ENCODE data around the gene SHH.
"Not testable (repeated sequence)": the region's sequence is repeated elsewhere in the genome, so short reads cannot be mapped to it uniquely, and the experiment has no call there.

SHH gene

GRCh38 chr7:155842496-155843265 is 30.4 kb upstream of the SHH start:
- no peak for DNase-seq

GRCh38 chr7:155840909-155841308 is 28.6 kb upstream of the SHH start:
- no peak for DNase-seq

DNA sequence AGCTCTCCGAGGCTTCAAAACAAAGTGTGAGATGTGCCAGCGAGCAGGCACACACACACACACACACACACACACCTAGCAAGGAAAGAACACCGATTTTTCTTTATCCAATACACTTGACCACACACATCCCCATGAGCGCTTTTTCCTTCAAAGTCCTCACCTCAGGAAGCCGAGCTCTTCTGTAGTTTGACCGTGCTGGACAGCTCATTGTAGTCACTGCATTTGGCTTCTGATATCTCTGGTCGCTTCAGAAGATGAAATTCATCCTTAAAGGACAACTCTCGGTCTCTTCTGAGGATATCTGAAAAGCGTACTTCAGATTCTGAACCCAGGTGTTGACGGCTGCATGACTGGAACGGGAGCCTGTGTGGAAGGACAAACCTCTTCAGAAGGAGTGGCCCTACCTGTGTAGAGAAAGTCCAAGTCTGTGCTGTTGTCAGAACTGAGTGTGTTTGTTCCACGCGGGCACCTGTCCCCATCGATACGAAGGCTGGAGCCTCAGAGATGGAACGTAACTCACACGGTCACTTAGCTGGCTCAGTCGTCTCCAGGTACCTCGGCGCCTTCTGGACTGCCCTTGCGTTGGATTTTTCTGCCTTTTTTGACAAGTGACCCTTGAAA is 28.1 kb upstream of the SHH start:
- DNase-seq: no peak

DNA sequence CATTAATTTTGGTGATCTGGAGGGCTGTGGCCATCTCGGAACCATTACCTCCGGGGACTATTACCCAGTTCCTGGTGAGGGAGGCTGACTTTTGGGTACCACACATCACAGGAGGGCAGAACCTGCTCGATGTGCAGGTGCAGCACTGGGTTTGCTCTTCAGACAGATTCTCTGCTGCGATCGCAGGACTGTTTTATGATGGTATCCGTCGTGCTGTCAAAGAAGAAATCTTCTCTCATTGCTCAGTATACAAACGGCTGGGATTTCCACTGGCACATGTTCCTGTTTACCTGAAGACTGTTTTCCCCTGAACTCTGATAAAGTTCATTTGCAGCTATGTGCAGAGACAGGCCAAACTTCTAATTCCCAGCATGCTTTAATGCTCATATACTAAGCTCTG is 27.2 kb upstream of the SHH start:
- DNase-seq: no peak

GRCh38 chr7:155838312-155838711 is 26.0 kb upstream of the SHH start:
- not testable (repeated sequence) for DNase-seq

- DNase-seq: no peak
These were observed 24.8 kb upstream of the SHH start for GRCh38 chr7:155837126-155837479.

DNA sequence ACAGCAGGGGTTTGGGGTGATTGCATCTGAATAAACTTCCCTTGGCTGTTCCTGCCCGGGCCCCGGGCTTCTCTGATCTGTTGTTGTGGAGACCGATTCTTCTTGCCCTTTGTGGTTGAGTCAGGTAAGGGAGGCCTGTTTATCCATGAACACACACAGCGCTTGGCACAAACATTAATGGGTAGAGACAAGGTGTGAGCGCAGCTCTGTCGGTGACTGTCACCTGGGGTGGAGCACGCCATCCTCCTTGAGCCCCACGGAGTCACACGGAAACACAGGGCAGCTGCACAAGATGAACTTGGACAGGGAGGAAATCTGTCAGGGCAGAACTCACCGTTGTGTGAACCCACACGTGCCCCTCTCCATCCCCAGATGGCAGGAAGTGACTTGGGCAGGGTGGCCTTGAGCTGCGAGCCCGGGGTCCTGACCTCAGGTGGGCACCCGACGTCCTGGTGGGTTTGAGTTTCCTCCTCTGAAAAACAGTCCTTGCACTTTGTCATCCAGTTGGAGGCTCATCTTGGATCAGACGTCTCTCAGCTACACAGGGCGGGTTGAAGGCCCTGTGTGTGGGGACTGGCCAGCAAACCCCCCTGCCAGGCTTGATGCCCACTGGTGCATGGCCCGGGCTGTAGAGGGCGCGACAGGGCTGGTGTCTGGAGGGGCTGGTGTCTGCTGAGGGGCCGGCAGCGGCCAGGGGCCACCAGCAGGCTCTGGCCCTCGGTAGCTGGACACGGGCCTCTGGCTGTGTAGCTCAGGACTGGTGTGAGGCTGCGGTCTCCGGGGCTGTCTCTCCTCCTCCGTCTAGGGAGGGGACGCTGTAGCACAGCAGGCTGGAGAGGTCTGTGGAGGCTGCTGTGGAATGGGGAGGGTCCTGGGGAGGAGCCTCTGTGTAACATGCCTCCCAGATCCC is 24.2 kb upstream of the SHH start:
- DNase-seq: no peak

- DNase-seq: no peak
These were observed 23.4 kb upstream of the SHH start for GRCh38 chr7:155835446-155836215.

GRCh38 chr7:155834486-155835048 is 22.3 kb upstream of the SHH start:
- DNase-seq: no peak

- no peak for DNase-seq
These were observed 21.4 kb upstream of the SHH start for GRCh38 chr7:155833651-155834050.

DNA sequence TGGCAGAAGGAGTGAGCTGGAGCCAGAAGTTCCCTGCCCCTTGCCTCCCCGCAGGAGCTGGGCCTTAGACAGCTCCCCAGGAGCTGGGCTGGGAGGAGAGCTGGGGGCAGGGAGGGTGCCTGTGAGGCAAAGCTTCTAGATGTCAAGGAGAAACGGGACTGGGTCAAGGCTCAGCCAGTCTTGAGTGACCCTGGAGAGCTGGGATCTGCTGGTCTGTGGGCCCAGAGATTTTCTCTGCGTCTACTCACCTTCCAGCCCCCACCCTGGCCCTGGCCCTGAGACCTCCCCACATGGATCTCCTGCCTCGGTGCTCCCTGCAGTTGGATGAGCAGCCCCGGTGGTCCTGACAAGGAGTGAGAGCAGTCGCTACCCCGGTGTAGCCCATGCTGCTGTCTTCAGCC is 20.3 kb upstream of the SHH start:
- no peak for DNase-seq

DNA sequence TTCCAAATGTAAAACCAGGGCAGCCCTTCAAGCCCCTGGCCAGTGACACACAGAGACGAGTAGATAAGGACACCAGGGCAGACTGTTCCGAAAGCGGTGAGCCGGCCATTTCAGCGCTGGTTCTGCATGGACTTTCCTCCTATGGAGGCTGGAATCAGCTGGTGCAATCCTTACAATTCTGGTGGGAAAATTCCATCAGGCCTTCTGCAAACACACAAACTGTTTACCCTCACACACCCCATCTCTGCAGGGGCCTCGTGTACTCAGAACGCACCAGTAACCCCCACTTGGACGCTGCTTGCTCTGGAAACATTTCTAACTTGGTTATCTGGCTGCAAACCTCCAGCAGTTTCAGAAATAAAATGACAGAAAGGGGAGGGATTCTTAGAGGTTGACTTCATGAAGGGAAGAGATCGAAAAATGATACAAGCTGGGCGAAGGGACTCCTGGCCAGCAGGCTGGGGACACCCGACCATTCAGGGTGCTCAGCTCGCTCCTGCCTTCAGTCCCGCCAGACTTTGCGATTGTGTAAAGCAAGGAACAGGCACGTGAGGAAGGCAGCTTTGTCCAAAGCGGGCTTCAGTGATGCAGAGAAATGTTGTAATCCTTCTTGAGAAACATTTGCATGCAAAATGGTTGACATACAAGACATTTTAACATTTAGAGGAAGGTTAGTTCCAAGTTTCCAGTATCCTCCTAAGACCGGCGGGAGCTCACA is 19.7 kb upstream of the SHH start:
- no peak for DNase-seq

GRCh38 chr7:155830961-155831806 is 18.9 kb upstream of the SHH start:
- no peak for DNase-seq

GRCh38 chr7:155829796-155830470 is 17.7 kb upstream of the SHH start:
- no peak for DNase-seq

DNA sequence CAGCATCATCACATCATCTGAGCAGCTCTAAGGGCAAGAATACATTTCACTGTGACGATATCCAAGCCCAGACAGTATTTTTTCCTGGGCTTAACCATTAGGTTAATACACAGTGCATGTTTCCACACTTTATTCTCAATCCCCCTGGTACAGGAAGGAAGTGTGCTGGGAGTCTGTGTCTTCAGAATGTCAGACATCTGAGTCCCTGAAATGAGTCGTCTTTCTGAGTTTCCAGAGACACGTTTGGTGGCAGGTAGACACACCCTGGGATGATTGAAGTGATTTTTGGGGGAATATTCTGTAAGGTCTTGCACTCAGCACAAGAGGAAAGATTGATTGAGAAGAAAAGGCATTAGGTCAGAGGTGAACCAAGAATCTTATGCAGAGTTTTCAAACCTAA is 13.1 kb upstream of the SHH start:
- no peak for DNase-seq

- DNase-seq: no peak
These were observed 12.1 kb upstream of the SHH start for GRCh38 chr7:155824227-155824886.

DNA sequence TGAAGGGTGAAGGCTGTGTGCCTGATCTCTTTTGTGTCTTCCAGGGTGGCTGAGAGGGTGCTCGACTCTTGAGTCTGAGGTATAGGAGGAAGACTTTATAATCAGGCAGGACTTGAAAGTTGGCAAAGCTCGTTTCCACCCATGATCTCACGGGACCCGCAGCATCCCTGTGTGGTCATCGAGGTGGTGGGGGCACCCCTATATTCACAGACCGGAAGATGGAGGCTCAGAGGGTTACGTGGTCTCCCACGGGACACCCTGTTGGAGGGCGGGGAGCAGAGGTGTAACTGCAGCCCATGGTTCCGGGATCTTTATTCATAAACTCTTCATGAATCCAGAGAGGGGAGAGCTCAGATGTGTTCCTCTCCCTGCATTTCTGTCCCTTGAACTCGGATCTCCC is 9.6 kb upstream of the SHH start:
- no peak for DNase-seq

- DNase-seq: no peak
These were observed 8.5 kb upstream of the SHH start for GRCh38 chr7:155820788-155821187.

- DNase-seq: no peak
These were observed 8.0 kb upstream of the SHH start for GRCh38 chr7:155820246-155820645.

DNA sequence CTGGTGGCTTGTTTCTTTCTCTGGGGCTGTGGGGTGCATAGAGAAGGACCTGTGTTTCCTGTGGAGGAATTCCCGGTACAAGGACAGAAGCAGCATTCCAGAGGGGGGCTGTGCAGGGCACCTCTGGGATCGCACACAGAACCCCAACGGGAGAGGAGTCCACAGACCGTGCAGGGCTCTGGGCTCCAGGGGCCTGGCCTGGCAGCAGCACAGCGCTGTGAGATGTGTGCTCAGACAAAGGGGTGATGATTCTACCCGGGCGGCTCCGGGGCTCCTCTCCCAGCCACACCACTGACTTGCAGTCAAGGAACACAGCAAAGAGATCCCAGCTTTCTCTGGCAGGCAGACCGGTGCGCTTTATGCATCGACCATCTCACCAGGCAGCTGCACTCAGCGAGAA is 6.9 kb upstream of the SHH start:
- DNase-seq: no peak
